H1 (cell line): ENCODE results near the gene CYP3A7. TPM values are rescaled to one million over a fixed set of nuclear protein-coding genes. Genes with fewer than 3 reads are reported as not detected.

ENCODE experiments used
- CBX5 ChIP-seq: fragments of 300-800, 300-1000 bp; sonication (generic); IDR thresholded peaks from 2 replicates; pipeline ENCODE4 v1.7.1; 2016; ENCODE audit warnings: antibody characterized with exemption, low read length, low read depth
- SP1 ChIP-seq: IDR thresholded peaks from 2 replicates; pipeline ENCODE4 v1.6.1; 2011; ENCODE audit warnings: low read depth, low read length
- SP4 ChIP-seq: IDR thresholded peaks from 2 replicates; pipeline ENCODE4 v1.6.1; 2012; ENCODE audit warnings: low read length, inconsistent platforms
- SRF ChIP-seq: IDR thresholded peaks from 2 replicates; pipeline ENCODE4 v1.6.1; 2011; ENCODE audit warnings: mild to moderate bottlenecking, low read depth, low read length, moderate library complexity
- polyA plus RNA-seq, 7 experiments: library from polyadenylated mRNA; depleted of rRNA in 3 of 7; stranded (reverse) in 5 of 7; unstranded in 2 of 7; fragments of >200 nt in 5 of 7; fragments of 200-250 nt in 2 of 7; gene quantifications; 1 replicate in 5 of 7; 2 replicates in 1 of 7; 4 replicates in 1 of 7; pipeline versions ENCODE4 v1.2.1 to v1.2.3, GENCODE V29; 2011 to 2013; ENCODE audit warnings: missing spikeins in 2 of 7, mixed read lengths in 2 of 7
- total RNA-seq: library from RNA; stranded (reverse); fragmentation: NEBNext Ultra II Directional; extraction: Animal tissue kit (Norgen Biotek cat#: 25700); gene quantifications from 2 replicates; pipeline ENCODE4 v1.2.1, GENCODE V29; 2021

CYP3A7 gene
- total and polyA plus RNA-seq, 2 of the 8 experiments (the other 6 are each of a cell fraction or from before 2014, with no cell fraction given), result not detected

DNA sequence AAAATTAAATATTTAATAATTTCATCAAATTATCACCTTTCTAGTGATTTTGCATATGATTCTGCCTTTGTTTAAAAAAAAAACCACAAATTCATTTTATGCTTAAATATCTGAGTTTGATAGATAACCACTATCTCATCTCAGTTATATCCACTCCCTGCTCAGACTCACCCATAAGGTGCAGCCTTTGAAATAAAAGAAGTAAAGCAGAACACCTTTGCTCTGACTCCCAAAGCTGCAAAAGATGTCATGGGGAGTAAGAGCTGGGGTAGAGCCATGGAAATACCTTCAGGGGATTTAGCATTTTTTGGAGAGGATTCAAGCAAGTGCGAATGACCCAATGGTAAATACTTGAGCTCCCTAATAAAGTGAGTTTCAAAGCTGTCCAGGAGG, 40.1 kb downstream of the CYP3A7 start (continued):
- TF ChIP-seq CBX5 (no peak), SP1 (no peak), SRF (no peak), SP4 (no peak)
